Fibroblast of skin of back (primary cell): ENCODE measurements around the gene TBC1D9. TPM values are rescaled to one million over a fixed set of nuclear protein-coding genes. Genes with fewer than 3 reads are reported as not detected.
"Not testable (repeated sequence)": the region's sequence is repeated elsewhere in the genome, so short reads cannot be mapped to it uniquely, and the experiment has no call there.

Experiments used
- DNase-seq: peaks from one replicate; pipeline ENCODE4 v3.0.0-alpha.2; 2013
- polyA plus RNA-seq, 2 experiments: library from polyadenylated mRNA; unstranded; fragments of 120-200 nt; gene quantifications; one replicate each; pipeline ENCODE4 v1.2.1, GENCODE V29; 2013; ENCODE audit not compliant: insufficient read length in 2 of 2

TBC1D9 gene
- polyA plus RNA-seq (2013, experiment 1 of 2; ENCODE audit: insufficient read length): 16.6 TPM
- 20.8 TPM for polyA plus RNA-seq (2013, experiment 2 of 2; ENCODE audit: insufficient read length)

DNA sequence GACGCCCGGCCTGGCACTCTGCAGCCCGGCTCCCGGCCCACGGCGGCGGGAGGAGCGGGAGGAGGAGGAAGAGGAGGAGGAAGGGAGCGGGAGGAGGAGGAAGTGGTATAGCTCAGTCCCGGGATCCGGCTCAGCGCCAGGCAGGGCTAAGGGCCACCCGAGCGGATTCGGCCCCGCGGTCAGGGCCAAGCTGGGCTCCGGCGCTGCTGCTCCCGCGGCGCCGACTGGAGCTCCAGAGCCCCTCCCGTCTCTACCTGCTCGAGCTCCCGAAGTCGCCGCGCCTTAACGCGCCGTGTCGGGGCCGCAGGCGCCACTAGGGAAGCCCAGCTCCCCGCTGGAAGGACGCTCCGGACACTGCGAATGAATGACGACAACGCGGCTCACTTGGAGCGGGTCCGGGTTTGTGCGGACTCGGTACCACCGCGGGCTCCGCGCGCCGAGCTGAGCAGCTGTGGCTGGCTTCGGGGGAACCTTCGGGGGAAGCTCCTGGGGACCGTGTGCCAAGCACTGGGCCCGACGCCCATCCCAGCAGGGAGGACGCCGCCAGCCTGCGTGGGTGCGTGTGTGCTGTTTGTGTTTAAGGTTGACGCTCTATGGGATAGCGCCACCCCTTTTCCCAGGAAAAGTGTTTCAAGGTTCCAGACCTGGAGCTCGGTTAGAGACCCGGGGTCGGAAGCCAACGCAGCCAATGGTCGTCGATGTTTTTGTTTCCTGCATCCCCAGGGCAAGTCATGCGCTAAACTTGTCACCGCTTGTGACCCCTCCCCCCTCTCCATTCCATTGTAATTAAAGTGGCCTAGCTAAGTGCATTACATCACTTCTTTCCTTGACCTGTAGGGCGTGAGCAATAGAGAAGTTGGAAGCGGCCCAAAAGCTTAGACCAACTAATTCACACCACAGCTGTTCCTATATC, at the start of gene TBC1D9:
Gene TBC1D9 (minus strand): TSS at position 67 of the 913 bp plus-strand sequence. CDS start 340 bp downstream, outside the sequence.
- DNase-seq: peak; percentile 83

GRCh38 chr4:140805293-140805692, 49.1 kb upstream of the TBC1D9 start:
- DNase-seq: no peak

GRCh38 chr4:140802591-140802990, 46.4 kb upstream of the TBC1D9 start:
- no peak for DNase-seq

GRCh38 chr4:140800666-140801065, 44.5 kb upstream of the TBC1D9 start:
- no peak for DNase-seq

- no peak for DNase-seq
These were observed 43.6 kb upstream of the TBC1D9 start for GRCh38 chr4:140799686-140800225.

- DNase-seq: no peak
These were observed 37.1 kb upstream of the TBC1D9 start for GRCh38 chr4:140793291-140793690.

DNA sequence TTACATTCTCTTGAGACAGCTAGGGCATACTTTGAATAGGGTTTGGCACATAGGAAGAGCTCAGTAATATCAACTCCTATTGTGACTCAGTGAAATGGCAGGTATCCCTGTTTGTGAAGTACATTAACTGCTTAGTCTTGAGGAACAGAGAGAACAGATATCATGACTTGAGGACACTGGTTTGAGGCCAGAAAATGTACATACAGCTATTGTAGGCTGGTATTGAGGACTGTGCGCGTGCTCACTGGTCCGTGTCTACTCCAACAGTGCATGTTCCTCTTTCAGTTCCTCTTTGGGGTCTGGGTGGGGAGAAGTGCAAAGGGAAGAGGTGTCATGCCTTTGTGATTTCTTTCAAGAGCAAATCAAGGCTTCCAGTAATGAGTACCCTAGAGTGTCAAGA, 34.6 kb upstream of the TBC1D9 start:
- no peak for DNase-seq

DNA sequence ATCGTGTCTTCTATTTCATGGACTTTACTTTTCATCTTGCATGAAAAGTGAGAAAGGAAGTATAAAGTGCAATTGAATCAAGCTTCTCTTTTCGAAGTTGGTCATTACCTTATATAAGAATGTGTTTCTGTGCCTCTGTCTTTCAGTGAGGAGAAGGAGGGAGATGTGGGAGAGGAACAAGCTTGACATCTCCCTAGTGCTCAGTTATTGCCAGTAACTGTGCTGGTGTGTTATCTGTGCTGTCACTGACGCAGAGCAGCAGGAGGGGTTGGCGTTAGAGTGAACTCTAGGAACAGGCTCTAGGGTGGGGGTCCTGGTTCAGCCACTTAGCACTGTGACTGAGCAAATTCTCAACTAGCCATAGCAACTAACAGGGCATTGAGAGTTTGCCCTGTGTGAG, 34.0 kb upstream of the TBC1D9 start:
- DNase-seq: no peak

GRCh38 chr4:140789759-140790158, 33.6 kb upstream of the TBC1D9 start:
- DNase-seq: peak; percentile 22

DNA sequence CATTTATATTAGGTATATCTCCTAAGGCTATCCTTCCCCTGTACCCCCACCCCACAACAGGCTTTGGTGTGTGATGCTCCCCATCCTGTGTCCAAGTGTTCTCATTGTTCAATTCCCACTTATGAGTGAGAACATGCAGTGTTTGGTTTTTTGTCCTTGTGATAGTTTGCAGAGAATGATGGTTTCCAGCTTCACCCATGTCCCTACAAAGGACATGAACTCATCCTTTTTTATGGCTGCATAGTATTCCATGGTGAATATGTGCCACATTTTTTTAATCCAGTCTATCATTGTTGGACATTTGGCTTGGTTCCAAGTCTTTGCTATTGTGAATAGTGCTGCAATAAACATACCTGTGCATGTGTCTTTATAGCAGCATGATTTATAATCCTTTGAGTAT, 26.6 kb upstream of the TBC1D9 start:
- DNase-seq: not testable (repeated sequence)

DNA sequence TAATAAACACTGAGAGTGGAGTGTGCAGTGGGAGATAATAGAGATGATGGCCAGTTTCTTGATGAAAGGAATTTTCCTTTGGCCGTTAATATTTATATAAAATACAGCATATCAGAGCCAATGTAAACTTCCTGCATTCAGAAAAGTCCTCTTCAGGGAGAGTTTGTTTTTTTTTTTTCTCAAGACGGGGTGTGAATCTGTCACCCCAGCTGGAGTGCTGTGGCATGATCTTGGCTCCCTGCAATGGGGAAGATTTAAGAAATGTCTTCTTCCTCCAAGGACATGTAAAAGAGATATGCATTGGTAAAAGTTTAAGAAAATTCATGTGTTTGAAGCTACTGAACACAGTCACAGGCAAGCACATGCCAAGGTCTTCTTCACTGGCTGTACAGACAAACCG, 25.4 kb upstream of the TBC1D9 start:
- peak; percentile 8 for DNase-seq

GRCh38 chr4:140777894-140778293, 21.7 kb upstream of the TBC1D9 start:
- no peak for DNase-seq

- DNase-seq: no peak
These were observed 21.2 kb upstream of the TBC1D9 start for GRCh38 chr4:140777386-140777785.

DNA sequence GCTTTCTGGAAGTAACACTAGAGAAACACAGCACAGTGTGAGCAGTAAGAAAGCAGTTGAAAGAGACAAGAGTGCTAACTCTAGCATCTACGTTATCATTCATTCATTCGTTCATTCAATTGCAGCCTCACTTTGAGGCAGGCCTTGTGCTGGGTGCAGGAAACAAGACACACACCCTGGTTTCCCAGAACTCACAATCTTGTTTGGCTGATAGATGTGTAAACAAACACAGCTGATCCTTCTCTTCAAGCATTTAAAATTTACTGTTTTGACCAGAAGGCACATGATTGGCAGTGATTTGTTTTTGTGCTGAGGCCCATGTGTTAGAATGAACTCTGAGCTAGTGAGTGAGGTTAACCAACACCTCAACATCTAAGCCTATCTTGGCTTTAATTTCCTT, 20.4 kb upstream of the TBC1D9 start:
- DNase-seq: no peak

- no peak for DNase-seq
These were observed 18.8 kb upstream of the TBC1D9 start for GRCh38 chr4:140774956-140775355.

DNA sequence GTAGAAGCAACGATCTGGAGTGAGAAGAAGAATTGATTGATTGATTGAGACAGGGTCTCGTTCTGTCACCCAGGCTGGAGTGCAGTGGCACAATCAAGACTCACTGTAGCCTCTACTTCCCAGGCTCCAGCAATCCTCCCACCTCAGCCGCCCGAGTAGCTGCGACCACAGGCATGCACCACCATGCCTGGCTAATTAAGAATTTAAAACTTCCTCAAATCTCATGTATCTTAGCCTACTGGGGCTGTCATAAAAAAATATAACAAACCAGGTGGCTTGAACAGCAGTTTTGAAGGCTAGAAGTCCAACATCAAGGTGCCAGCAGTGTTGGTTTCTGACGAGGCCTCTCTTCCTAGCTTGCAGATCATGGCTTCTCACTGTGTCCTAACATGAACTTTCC, 18.3 kb upstream of the TBC1D9 start:
- DNase-seq: no peak

DNA sequence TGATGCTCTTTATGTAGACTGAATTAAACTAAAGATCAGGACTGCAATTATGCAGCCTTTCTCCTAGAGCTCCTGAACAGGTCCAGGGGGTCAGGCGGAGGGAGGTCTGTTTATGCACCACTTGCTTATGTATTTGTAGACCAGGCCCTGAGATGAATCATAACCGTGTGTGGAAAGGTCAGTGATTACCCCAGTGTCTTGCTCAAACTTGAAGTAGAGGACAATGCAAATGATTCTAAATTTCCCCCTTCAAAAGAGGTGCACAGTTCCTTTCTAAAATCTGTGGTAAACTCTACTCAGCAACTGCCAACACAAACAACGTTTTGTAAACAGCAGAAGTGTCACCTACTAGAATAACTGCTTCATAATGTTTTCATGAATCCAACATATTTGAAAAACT, 13.0 kb upstream of the TBC1D9 start:
- DNase-seq: no peak

DNA sequence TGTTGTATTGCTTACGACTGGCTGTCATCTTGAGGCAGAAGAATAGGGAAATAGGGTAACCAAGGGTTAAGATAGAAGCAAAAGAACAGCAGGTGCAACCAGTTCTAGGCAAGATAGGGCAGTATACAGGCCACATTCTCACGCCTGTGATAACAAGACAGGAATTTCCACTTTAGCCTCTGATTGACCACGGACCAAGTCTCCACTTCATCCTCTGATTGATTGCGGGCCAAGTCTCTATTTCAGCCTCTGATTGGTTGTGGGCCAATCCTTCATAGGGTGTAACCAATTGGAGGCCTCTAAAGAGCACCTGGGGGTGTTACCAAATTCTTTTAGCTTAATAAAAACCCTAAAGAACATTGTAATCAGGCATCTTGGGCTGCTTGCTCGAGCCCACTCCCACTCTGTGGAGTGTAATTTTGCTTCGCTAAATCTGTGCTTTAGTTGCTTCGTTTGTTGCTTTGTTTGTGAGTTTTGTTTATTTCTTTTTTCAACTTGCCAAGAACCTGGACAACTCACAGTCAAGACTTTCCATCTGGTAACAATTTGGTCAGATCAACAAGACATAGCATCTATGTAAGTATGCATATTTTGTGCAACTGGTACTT, 8.7 kb upstream of the TBC1D9 start:
- no peak for DNase-seq

DNA sequence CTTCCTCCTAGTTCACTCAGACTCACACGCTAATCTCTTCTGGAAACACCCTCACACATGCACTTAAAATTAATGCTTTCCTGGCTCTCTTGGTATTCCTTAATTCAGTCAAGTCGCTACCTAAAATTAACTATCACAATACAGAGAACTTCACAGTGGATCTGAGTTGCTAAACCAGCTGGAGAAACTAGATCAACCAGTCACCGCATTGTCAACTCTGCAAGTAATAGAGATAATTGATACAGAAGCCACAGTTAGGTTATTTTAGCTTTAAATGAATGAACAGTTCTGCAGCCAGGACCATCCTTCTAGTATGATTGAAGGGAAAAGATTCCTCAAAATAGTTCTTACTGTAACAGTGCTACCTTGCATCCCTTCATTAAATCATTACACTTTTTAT, 6.0 kb upstream of the TBC1D9 start:
- no peak for DNase-seq

GRCh38 chr4:140757232-140757630, 1.0 kb upstream of the TBC1D9 start:
- DNase-seq: no peak

- DNase-seq: peak; percentile 61
These were observed 339 bp downstream of the TBC1D9 start for GRCh38 chr4:140755774-140756318.

GRCh38 chr4:140754918-140755773, 1.0 kb downstream of the TBC1D9 start:
- DNase-seq: no peak
